Transverse colon (tissue), 4 donors: Measurements from ENCODE around the gene NEK2. TPM values are rescaled to one million over a fixed set of nuclear protein-coding genes. Genes with fewer than 3 reads are reported as not detected.
A peak's percentile ranks its signal among the peaks of the same experiment; 100 is the strongest.
"Not testable (repeated sequence)": the region's sequence is repeated elsewhere in the genome, so short reads cannot be mapped to it uniquely, and the experiment has no call there.

Experiments
- DNase-seq: peaks from one replicate; pipeline ENCODE4 v3.0.0-alpha.2; 2019
- H3K27ac ChIP-seq, 4 donors: fragments of 200-600 bp; sonication (generic); 2 replicates each; pipeline ENCODE4 v1.5.1; 2016 to 2018; ENCODE audit warnings: inconsistent platforms in 4 of 4
- H3K27me3 ChIP-seq: fragments of 200-600 bp; sonication (generic); 2 replicates; pipeline ENCODE4 v1.5.1; 2017; ENCODE audit warnings: inconsistent platforms
- H3K36me3 ChIP-seq, 4 donors: fragments of 200-600 bp; sonication (generic); 2 replicates each; pipeline ENCODE4 v1.5.1; 2017 to 2019; ENCODE audit warnings: inconsistent platforms in 4 of 4
- H3K4me1 ChIP-seq, 4 donors: fragments of 200-600 bp; sonication (generic); 2 replicates each; pipeline ENCODE4 v1.5.1; 2017 to 2020; ENCODE audit warnings: inconsistent platforms in 4 of 4
- H3K4me3 ChIP-seq, 4 donors: fragments of 200-600 bp; sonication (generic); 1 replicate in 1 of 4; 2 replicates in 3 of 4; pipeline versions ENCODE4 v1.5.1 to v1.6.1; 2017 to 2019; ENCODE audit warnings: inconsistent platforms in 4 of 4
- H3K9me3 ChIP-seq, 2 donors: fragments of 200-600 bp; sonication (generic); 2 replicates each; pipeline ENCODE4 v1.5.1; 2017 to 2019; ENCODE audit warnings: inconsistent platforms in 2 of 2
- EP300 ChIP-seq: sonication (generic); formaldehyde crosslinking; IDR thresholded peaks from one replicate; pipeline ENCODE4 v1.6.1; 2017; ENCODE audit warnings: antibody characterized with exemption, low read depth
- POLR2A ChIP-seq: fragments of 450-650 bp; IDR thresholded peaks from one replicate; pipeline ENCODE4 v1.6.1; 2016; ENCODE audit warnings: antibody characterized with exemption, mild to moderate bottlenecking, moderate library complexity
- POLR2AphosphoS5 ChIP-seq, 3 donors: sonication (generic); formaldehyde crosslinking; IDR thresholded peaks; one replicate each; pipeline ENCODE4 v1.6.1; 2016; ENCODE audit warnings: antibody characterized with exemption in 3 of 3
- WGBS, 2 donors: methylation state at CpG; one replicate each; pipeline ENCODE4 v1.1.5; 2018; ENCODE audit warnings: low coverage in 1 of 2; 5-methylcytosine and 5-hydroxymethylcytosine counted together
- in situ Hi-C, 4 donors: fragments of 200-750 bp; cut with MboI; loops; one replicate each; pipeline versions ENCODE4 v1.15.0 to v1.15.1; 2017; ENCODE audit warnings: low sequenced_read_pairs in 3 of 4, low pct_ligation_motif_present in 1 of 4, low pct_unique_long_range_greater_than_20kb in 1 of 4
- intact Hi-C: fragments of 100-400 bp; cut with DNase I; formaldehyde crosslinking; loops from one replicate; pipeline ENCODE4 v1.15.1; 2023; ENCODE audit warnings: low total_unique reads
- total RNA-seq, 4 donors: library from RNA; depleted of rRNA; stranded (reverse); fragments of >200 nt; gene quantifications; one replicate each; pipeline ENCODE4 v1.1.0, GENCODE V29; 2016
- TF ChIP-seq, protein P1 (sequence below), 5 experiments: fragments of 200-600 bp in 3 of 5; fragments of 450-650 bp in 2 of 5; sonication (generic) in 3 of 5; IDR thresholded peaks; 1 replicate in 2 of 5; 2 replicates in 3 of 5; pipeline ENCODE4 v1.5.1; 2016 to 2017; ENCODE audit warnings: antibody characterized with exemption in 5 of 5, inconsistent platforms in 3 of 5, mild to moderate bottlenecking in 2 of 5, moderate library complexity in 1 of 5

Gene NEK2
- total RNA-seq, 4 donors from 2014 or later = 1.7 to 4.9 (median 2.1) TPM

DNA sequence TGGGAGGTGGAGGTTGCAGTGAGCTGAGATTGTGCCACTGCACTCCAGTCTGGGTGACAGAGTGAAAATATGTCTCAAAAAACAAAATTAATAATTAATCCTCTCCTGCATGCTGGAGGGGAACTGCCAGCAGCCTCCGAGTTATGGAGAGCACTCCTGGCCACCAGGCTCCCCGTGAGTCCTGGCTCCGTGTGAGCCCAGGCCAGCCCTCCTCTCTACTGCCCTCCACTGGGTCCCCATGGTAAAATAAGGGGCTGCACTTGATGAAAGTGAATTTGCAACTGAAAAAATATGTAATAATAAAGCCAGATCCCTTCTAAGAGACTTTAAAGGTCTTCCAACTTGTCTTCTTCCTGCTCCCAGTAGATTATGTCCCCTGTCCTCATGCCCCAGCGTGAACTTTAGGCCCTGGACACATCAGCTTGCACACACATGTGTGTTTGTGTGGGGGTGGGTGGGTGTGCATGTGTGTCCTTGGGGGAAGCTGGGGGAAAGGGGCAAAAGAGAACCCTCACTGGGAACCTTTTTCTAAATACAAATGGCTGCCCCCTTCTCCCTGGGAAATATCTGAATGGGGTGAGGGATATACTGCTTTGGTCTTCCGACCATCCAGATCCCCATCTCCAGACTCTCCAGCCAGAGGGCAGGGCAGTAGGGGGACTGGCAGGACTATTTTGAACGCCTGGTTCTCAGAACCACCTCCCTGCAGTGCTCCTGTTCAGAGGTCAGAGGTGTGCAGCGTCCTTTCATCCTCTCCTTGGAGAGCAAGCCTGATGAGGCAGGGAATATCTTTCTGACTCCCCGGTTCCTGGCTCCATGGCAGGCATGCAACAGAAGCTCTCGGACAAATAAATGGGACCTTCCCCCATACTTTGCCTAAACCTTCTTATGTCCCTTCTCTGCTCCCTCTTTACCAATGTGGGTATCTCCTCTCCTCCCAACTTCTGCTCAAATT is 26.2 kb downstream of the NEK2 start:
- no peaks in the 10 kb centered on the region for H3K27me3 ChIP-seq
- H3K4me3 ChIP-seq = no peak overlapping the region
- peak; percentile 69 for DNase-seq
- WGBS, 2 donors = 53 to 100% methylated on average over 3 to 9 of the region's 9 CpGs
- TF ChIP-seq, protein P1, sequence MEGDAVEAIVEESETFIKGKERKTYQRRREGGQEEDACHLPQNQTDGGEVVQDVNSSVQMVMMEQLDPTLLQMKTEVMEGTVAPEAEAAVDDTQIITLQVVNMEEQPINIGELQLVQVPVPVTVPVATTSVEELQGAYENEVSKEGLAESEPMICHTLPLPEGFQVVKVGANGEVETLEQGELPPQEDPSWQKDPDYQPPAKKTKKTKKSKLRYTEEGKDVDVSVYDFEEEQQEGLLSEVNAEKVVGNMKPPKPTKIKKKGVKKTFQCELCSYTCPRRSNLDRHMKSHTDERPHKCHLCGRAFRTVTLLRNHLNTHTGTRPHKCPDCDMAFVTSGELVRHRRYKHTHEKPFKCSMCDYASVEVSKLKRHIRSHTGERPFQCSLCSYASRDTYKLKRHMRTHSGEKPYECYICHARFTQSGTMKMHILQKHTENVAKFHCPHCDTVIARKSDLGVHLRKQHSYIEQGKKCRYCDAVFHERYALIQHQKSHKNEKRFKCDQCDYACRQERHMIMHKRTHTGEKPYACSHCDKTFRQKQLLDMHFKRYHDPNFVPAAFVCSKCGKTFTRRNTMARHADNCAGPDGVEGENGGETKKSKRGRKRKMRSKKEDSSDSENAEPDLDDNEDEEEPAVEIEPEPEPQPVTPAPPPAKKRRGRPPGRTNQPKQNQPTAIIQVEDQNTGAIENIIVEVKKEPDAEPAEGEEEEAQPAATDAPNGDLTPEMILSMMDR (IDR thresholded peaks at IDR 0.05) = peak in 3 of 5 experiments; percentile 64 to 83 (median 73)
- TF ChIP-seq EP300 (no peak), POLR2AphosphoS5 (IDR thresholded peaks at IDR 0.05) (no peak), POLR2A (no peak)
- in situ Hi-C loops (no loop called here), intact Hi-C loops (no loop called here)
- no peaks in the 10 kb centered on the region for H3K36me3 ChIP-seq
- peak overlapping the region in 3 of 4 donors; percentile 15 to 70 (median 52) for H3K27ac ChIP-seq
- peaks cover 0 to 15% (median 5%) of the 10 kb centered on the region in 4 donors for H3K4me1 ChIP-seq
- no peaks in the 10 kb centered on the region for H3K9me3 ChIP-seq

DNA sequence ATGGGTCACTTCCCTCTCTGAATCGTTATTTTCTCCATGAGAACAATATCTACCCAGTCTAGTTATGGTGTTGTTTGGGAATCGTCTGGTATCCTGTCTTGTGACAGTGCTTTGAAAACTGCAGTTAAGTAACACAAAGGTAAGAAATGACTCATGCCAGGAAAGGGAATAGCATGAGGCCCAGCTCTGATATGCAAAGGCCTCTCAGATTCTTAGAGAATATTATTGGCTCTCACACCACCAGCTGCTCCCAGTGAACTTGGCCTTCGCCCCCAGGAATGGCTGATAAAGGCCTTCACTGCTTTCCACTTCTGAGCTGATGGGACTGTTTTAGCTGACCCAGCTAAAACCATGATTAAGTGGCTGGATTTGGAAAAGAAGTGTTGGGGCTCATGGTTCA is 27.1 kb downstream of the NEK2 start:
- Histone ChIP-seq H3K9me3 (no peaks in the 10 kb centered on the region), H3K36me3 (no peaks in the 10 kb centered on the region), H3K4me3 (no peak overlapping the region), H3K27ac (peak overlapping the region; percentile 51 to 70 (median 56)), H3K4me1 (peaks cover 8 to 25% (median 14%) of the 10 kb centered on the region in 4 donors), H3K27me3 (no peaks in the 10 kb centered on the region)
- peak; percentile 58 for DNase-seq
- 29 to 60% methylated on average over 2 to 3 of the region's 3 CpGs for WGBS, 2 donors
- TF ChIP-seq POLR2AphosphoS5 (IDR thresholded peaks at IDR 0.05) = peak in 2 of 3 donors; percentile 62 to 72
- no peak for TF ChIP-seq EP300
- TF ChIP-seq POLR2A = no peak
- TF ChIP-seq, protein P1 (IDR thresholded peaks at IDR 0.05) = no peak
- intact Hi-C loops = no loop called here
- in situ Hi-C loops = no loop called here

DNA sequence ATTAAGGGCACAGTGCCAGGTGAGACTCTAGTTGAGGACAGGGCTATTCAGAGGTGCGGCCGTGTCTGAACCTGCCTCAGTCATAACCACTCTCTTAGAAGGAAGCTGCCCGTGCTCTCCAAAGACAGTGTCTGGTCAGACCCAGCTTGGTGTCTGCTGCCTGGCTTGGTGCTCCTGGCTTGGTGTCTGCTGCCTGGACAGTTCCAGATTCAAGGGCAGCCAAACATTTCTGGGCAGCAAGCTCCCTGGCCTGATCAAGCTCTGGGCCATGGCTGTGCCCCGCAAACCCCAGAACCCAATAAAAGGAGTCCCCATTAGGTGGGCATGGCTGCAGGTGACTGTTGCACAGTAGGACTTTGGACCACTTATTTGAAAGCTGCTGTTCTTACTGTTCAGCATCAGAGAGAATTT is 27.7 kb downstream of the NEK2 start:
- in situ Hi-C loops = no loop called here
- H3K36me3 ChIP-seq = no peaks in the 10 kb centered on the region
- H3K9me3 ChIP-seq = no peaks in the 10 kb centered on the region
- 70% methylated on average over 4 of the region's 4 CpGs; no CpG with 5 or more reads in 1 of the 2 donors for WGBS, 2 donors
- peaks cover 10 to 27% (median 16%) of the 10 kb centered on the region in 4 donors for H3K4me1 ChIP-seq
- no peaks in the 10 kb centered on the region for H3K27me3 ChIP-seq
- intact Hi-C loops = no loop called here
- DNase-seq = peak; percentile 52
- peak; percentile 46 for TF ChIP-seq POLR2A
- no peak for TF ChIP-seq EP300
- TF ChIP-seq POLR2AphosphoS5 (IDR thresholded peaks at IDR 0.05) = peak in 1 of 3 donors; percentile 22
- no peak overlapping the region for H3K4me3 ChIP-seq
- H3K27ac ChIP-seq = peak overlapping the region; percentile 51 to 70 (median 56)

DNA sequence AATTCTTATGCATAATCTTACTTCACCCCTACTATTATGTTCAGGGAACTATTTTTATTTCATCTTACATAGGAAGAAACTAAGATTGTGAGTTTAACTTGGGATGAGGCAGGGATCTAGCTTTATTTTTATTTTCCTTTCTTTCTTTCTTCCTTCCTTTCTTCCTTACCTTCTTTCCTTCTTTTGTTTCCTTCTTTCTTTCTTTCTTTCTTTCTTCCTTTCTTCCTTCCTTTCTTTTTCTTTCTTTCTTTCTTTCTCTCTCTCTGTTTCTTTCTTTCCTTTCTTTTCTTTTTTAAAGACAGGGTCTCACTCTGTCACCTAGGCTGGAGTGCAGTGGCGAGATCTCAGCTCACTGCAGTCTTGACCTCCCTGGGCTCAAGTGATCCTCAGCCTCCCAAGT is 28.9 kb downstream of the NEK2 start:
- WGBS, 2 donors = 82% methylated on average over 1 of the region's 1 CpG; no CpG with 5 or more reads in 1 of the 2 donors
- DNase-seq = no peak
- Histone ChIP-seq H3K27ac (no peak overlapping the region), H3K36me3 (no peaks in the 10 kb centered on the region), H3K9me3 (no peaks in the 10 kb centered on the region), H3K4me1 (peaks cover 10 to 27% (median 16%) of the 10 kb centered on the region in 4 donors), H3K27me3 (no peaks in the 10 kb centered on the region), H3K4me3 (no peak overlapping the region)
- in situ Hi-C loops = no loop called here
- intact Hi-C loops = no loop called here
- TF ChIP-seq POLR2AphosphoS5 (IDR thresholded peaks at IDR 0.05) (no peak), EP300 (no peak)

DNA sequence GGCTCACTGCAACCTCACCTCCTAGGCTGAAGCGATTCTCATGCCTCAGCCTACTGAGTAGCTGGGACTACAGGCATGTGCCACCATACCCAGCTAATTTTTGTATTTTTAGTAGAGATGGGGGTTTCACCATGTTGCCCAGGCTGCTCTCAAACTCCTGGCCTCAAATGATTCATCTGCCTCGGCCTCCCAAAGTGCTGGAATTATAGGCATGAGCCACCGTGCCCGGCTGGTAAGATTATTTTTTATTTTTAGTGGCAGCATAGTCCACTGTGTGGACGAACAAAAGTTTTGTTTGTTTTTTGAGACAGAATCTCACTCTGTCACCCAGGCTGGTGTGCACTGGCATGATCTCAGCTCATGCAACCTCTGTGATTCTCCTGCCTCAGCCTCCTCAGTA is 29.8 kb downstream of the NEK2 start:
- H3K36me3 ChIP-seq, H3K9me3 ChIP-seq, H3K4me3 ChIP-seq, H3K27ac ChIP-seq, in situ Hi-C loops, H3K27me3 ChIP-seq, intact Hi-C loops, DNase-seq: not testable (repeated sequence)
- 87 to 90% methylated on average over 4 to 5 of the region's 5 CpGs for WGBS, 2 donors
- H3K4me1 ChIP-seq = peaks cover 10 to 27% (median 16%) of the 10 kb centered on the region in 4 donors
